LNCAP (cell line): ENCODE results near the gene CNTNAP2.

Experiments used
- CTCF ChIP-seq: fragments of 450-650 bp; IDR thresholded peaks from 2 replicates; pipeline ENCODE4 v1.5.1; 2017; ENCODE audit warnings: mild to moderate bottlenecking

The CNTNAP2 gene

GRCh38 chr7:148035950-148036349 lies 1919.3 kb downstream of the CNTNAP2 start:
- TF ChIP-seq CTCF, result no peak

- no peak for TF ChIP-seq CTCF
Observed at GRCh38 chr7:148037044-148037443, 1920.4 kb downstream of the CNTNAP2 start.

GRCh38 chr7:148041156-148041555 lies 1924.6 kb downstream of the CNTNAP2 start:
- TF ChIP-seq CTCF, result no peak

- no peak for TF ChIP-seq CTCF
Observed at GRCh38 chr7:148042935-148043631, 1926.5 kb downstream of the CNTNAP2 start.

GRCh38 chr7:148044173-148044572 lies 1927.6 kb downstream of the CNTNAP2 start:
- no peak for TF ChIP-seq CTCF

- no peak for TF ChIP-seq CTCF
Observed at GRCh38 chr7:148045521-148045920, 1928.9 kb downstream of the CNTNAP2 start.

GRCh38 chr7:148049068-148049467 lies 1932.5 kb downstream of the CNTNAP2 start:
- TF ChIP-seq CTCF, result no peak
